Measurements from ENCODE around the gene ENTREP3. TPM values are rescaled to one million over a fixed set of nuclear protein-coding genes. Genes with fewer than 3 reads are reported as not detected.

ENTREP3 gene
- total RNA-seq, 1 donor from 2014 or later, result 14.8 TPM

GRCh38 chr1:155272466-155273342, 17.4 kb upstream of the ENTREP3 start:
- CTCF ChIA-PET, result interaction anchor here (0.7 to 4.3 kb wide), 4 partner anchors 9 to 51 kb away, joined by 3 to 21 read pairs (median 10); partner anchors contain the start of gene FDPS
- Mint-ChIP-seq H3K9me3 (no peaks in the 10 kb centered on the region), H3K36me3 (ENCODE audit: low read depth) (peaks cover 44% of the 10 kb centered on the region), H3K4me3 (peak overlapping the region; percentile 94), H3K27me3 (no peaks in the 10 kb centered on the region), H3K27ac (peak overlapping the region; percentile 91), H3K4me1 (peaks cover 43% of the 10 kb centered on the region)
- DNase-seq (no peak), ATAC-seq (ENCODE audit: low read depth) (peak; percentile 26)
- POLR2A ChIA-PET, result interaction anchor here (0.6 to 2.4 kb wide), 33 partner anchors 10 to 958 kb away, joined by 3 to 52 read pairs (median 5); partner anchors contain the start of genes CKS1B, ENTREP3, FDPS and MTX1
- intact Hi-C loops (cut with micrococcal nuclease), result loop anchor here (1.0 to 10.0 kb wide), 6 partner anchors 10 to 292 kb away; partner anchors contain the start of genes ASH1L, ENTREP3, FDPS and SCAMP3
- TF ChIP-seq, protein P1, sequence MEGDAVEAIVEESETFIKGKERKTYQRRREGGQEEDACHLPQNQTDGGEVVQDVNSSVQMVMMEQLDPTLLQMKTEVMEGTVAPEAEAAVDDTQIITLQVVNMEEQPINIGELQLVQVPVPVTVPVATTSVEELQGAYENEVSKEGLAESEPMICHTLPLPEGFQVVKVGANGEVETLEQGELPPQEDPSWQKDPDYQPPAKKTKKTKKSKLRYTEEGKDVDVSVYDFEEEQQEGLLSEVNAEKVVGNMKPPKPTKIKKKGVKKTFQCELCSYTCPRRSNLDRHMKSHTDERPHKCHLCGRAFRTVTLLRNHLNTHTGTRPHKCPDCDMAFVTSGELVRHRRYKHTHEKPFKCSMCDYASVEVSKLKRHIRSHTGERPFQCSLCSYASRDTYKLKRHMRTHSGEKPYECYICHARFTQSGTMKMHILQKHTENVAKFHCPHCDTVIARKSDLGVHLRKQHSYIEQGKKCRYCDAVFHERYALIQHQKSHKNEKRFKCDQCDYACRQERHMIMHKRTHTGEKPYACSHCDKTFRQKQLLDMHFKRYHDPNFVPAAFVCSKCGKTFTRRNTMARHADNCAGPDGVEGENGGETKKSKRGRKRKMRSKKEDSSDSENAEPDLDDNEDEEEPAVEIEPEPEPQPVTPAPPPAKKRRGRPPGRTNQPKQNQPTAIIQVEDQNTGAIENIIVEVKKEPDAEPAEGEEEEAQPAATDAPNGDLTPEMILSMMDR (IDR thresholded peaks at IDR 0.05), result no peak

- POLR2A ChIA-PET, result interaction anchor here (1.2 kb wide), 1 partner anchor 18 kb away, joined by 7 read pairs; no protein-coding TSS in a partner anchor
- Mint-ChIP-seq H3K9me3 (no peaks in the 10 kb centered on the region), H3K4me3 (no peak overlapping the region), H3K36me3 (ENCODE audit: low read depth) (peaks cover 76% of the 10 kb centered on the region), H3K4me1 (peaks cover 29% of the 10 kb centered on the region), H3K27ac (no peak overlapping the region), H3K27me3 (no peaks in the 10 kb centered on the region)
- CTCF ChIA-PET, result no interaction called here
- TF ChIP-seq, protein P1 (IDR thresholded peaks at IDR 0.05), result no peak
- intact Hi-C loops (cut with micrococcal nuclease), result no loop called here
- ATAC-seq (ENCODE audit: low read depth) (no peak), DNase-seq (no peak)
Observed at GRCh38 chr1:155269381-155269780, 14.1 kb upstream of the ENTREP3 start.

- intact Hi-C loops (cut with micrococcal nuclease), result no loop called here
- peaks cover 83% of the 10 kb centered on the region for H3K36me3 Mint-ChIP-seq (ENCODE audit: low read depth)
- POLR2A ChIA-PET, result no interaction called here
- H3K9me3 Mint-ChIP-seq, result no peaks in the 10 kb centered on the region
- no peaks in the 10 kb centered on the region for H3K27me3 Mint-ChIP-seq
- H3K27ac Mint-ChIP-seq, result no peak overlapping the region
- ATAC-seq (ENCODE audit: low read depth), result no peak
- H3K4me3 Mint-ChIP-seq, result no peak overlapping the region
- TF ChIP-seq, protein P1 (IDR thresholded peaks at IDR 0.05), result no peak
- peaks cover 25% of the 10 kb centered on the region for H3K4me1 Mint-ChIP-seq
- no peak for DNase-seq
- CTCF ChIA-PET, result interaction anchor here (0.7 kb wide), 1 partner anchor 18 kb away, joined by 3 read pairs; no protein-coding TSS in a partner anchor
Observed at GRCh38 chr1:155268630-155269029, 13.3 kb upstream of the ENTREP3 start.

- H3K27ac Mint-ChIP-seq, result no peak overlapping the region
- TF ChIP-seq, protein P1 (IDR thresholded peaks at IDR 0.05), result no peak
- no peak for ATAC-seq (ENCODE audit: low read depth)
- intact Hi-C loops (cut with micrococcal nuclease), result no loop called here
- peaks cover 88% of the 10 kb centered on the region for H3K36me3 Mint-ChIP-seq (ENCODE audit: low read depth)
- peaks cover 25% of the 10 kb centered on the region for H3K4me1 Mint-ChIP-seq
- H3K9me3 Mint-ChIP-seq, result no peaks in the 10 kb centered on the region
- H3K4me3 Mint-ChIP-seq, result no peak overlapping the region
- CTCF ChIA-PET, result interaction anchor here (1.8 kb wide), 1 partner anchor 17 kb away, joined by 9 read pairs; no protein-coding TSS in a partner anchor
- POLR2A ChIA-PET, result interaction anchor here (0.5 to 1.0 kb wide), 2 partner anchors 13 to 16 kb away, joined by 3 read pairs; no protein-coding TSS in a partner anchor
- H3K27me3 Mint-ChIP-seq, result no peaks in the 10 kb centered on the region
- no peak for DNase-seq
Observed at GRCh38 chr1:155267373-155267772, 12.1 kb upstream of the ENTREP3 start.

DNA sequence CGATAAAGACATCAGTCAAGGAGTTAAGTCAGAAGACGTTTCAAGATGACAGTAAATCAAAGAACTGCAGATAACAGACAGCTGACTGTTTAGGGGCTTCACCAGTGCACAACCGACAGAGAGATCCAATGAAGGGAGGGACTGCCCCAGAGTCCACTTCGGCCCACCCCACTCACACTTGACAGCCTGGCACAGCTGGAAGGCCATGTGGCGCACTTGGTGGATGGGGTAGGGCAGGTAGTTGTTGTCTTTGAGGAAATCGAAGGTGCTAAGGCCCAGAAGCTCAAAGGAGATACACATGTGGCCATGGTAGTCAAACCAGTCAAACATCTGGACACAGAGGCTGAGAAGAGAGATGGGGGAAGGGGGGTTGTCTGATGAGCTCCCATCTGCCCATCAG, 11.3 kb upstream of the ENTREP3 start:
- peaks cover 93% of the 10 kb centered on the region for H3K36me3 Mint-ChIP-seq (ENCODE audit: low read depth)
- TF ChIP-seq, protein P1 (IDR thresholded peaks at IDR 0.05), result no peak

More for the DNA sequence above, 11.3 kb upstream of the ENTREP3 start:
- ATAC-seq (ENCODE audit: low read depth) (no peak), DNase-seq (no peak)
- ChIA-PET CTCF (interaction anchor here (1.8 kb wide), 1 partner anchor 16 kb away, joined by 9 read pairs; no protein-coding TSS in a partner anchor), POLR2A (interaction anchor here (1.0 kb wide), 1 partner anchor 15 kb away, joined by 3 read pairs; no protein-coding TSS in a partner anchor)
- Mint-ChIP-seq H3K4me1 (peaks cover 26% of the 10 kb centered on the region), H3K9me3 (no peaks in the 10 kb centered on the region), H3K4me3 (no peak overlapping the region), H3K27me3 (no peaks in the 10 kb centered on the region), H3K27ac (no peak overlapping the region)
- intact Hi-C loops (cut with micrococcal nuclease), result no loop called here
